Thymus (tissue), 11 donors: ENCODE data around the gene BRAP. TPM values are rescaled to one million over a fixed set of nuclear protein-coding genes. Genes with fewer than 3 reads are reported as not detected.
"Not testable (repeated sequence)": the region's sequence is repeated elsewhere in the genome, so short reads cannot be mapped to it uniquely, and the experiment has no call there.

Source experiments
- DNase-seq, 9 donors: peaks; one replicate each; pipeline ENCODE4 v3.0.0-alpha.2; 2013; ENCODE audit warnings: low spot score in 9 of 9, low read depth in 6 of 9, missing footprints in 1 of 9
- H3K27ac ChIP-seq, 2 donors: one replicate each; pipeline ENCODE4 v1.5.1; 2013; ENCODE audit warnings: control low read depth in 1 of 2, low read depth in 1 of 2, low read length in 1 of 2, mild to moderate bottlenecking in 1 of 2, moderate library complexity in 1 of 2
- H3K27me3 ChIP-seq, 2 donors: one replicate each; pipeline ENCODE4 v1.5.1; 2013; ENCODE audit warnings: low read length in 1 of 2; ENCODE audit not compliant: control insufficient read depth in 2 of 2, insufficient read depth in 1 of 2
- H3K36me3 ChIP-seq, 2 donors: one replicate each; pipeline ENCODE4 v1.5.1; 2013; ENCODE audit warnings: low read length in 1 of 2, mild to moderate bottlenecking in 1 of 2, moderate library complexity in 1 of 2; ENCODE audit not compliant: control insufficient read depth in 2 of 2, insufficient read depth in 2 of 2
- H3K4me1 ChIP-seq, 2 donors: one replicate each; pipeline ENCODE4 v1.5.1; 2013; ENCODE audit warnings: low read length in 2 of 2; ENCODE audit not compliant: control insufficient read depth in 2 of 2, insufficient read depth in 2 of 2
- H3K4me3 ChIP-seq, 2 donors: one replicate each; pipeline ENCODE4 v1.5.1; 2013; ENCODE audit warnings: low read length in 2 of 2, control low read depth in 1 of 2, mild to moderate bottlenecking in 1 of 2
- H3K9me3 ChIP-seq, 2 donors: one replicate each; pipeline ENCODE4 v1.5.1; 2013; ENCODE audit warnings: low read length in 1 of 2, mild to moderate bottlenecking in 1 of 2; ENCODE audit not compliant: control insufficient read depth in 2 of 2, insufficient read depth in 1 of 2
- WGBS: extraction: QIAGEN DNeasy Blood & Tissue Kit; methylation state at CpG from one replicate; pipeline ENCODE4 v1.1.7; 2013; 5-methylcytosine and 5-hydroxymethylcytosine counted together
- polyA plus RNA-seq: library from polyadenylated mRNA; stranded (reverse); fragments of 200-250 nt; gene quantifications from one replicate; pipeline ENCODE4 v1.2.3, GENCODE V29; 2013
- total RNA-seq: library from RNA; stranded (reverse); fragments of 120-200 nt; gene quantifications from one replicate; pipeline ENCODE4 v1.2.4, GENCODE V29; 2013
- donor health status: healthy.

The BRAP gene
- total and polyA plus RNA-seq, 2 donors: 11.3 to 18.2 TPM

- H3K27me3 ChIP-seq: no peaks in the 10 kb centered on the region
- H3K36me3 ChIP-seq: no peaks in the 10 kb centered on the region
- DNase-seq: no peak
- no peaks in the 10 kb centered on the region for H3K4me1 ChIP-seq
- no peak overlapping the region for H3K4me3 ChIP-seq
- no peaks in the 10 kb centered on the region for H3K9me3 ChIP-seq
- no peak overlapping the region for H3K27ac ChIP-seq
- 90% methylated on average over 3 of the region's 3 CpGs for WGBS
Observed at GRCh38 chr12:111607239-111607638, 78.5 kb downstream of the BRAP start.

- DNase-seq: no peak
- 97% methylated on average over 3 of the region's 3 CpGs for WGBS
- no peak overlapping the region for H3K27ac ChIP-seq
- no peaks in the 10 kb centered on the region for H3K36me3 ChIP-seq
- no peaks in the 10 kb centered on the region for H3K9me3 ChIP-seq
- no peak overlapping the region for H3K4me3 ChIP-seq
- H3K4me1 ChIP-seq: no peaks in the 10 kb centered on the region
- no peaks in the 10 kb centered on the region for H3K27me3 ChIP-seq
Observed at GRCh38 chr12:111606767-111607230, 79.0 kb downstream of the BRAP start.

- no peak for DNase-seq
- Histone ChIP-seq H3K27ac (no peak overlapping the region), H3K4me1 (no peaks in the 10 kb centered on the region), H3K27me3 (no peaks in the 10 kb centered on the region), H3K4me3 (no peak overlapping the region), H3K36me3 (no peaks in the 10 kb centered on the region), H3K9me3 (no peaks in the 10 kb centered on the region)
- 93% methylated on average over 7 of the region's 7 CpGs for WGBS
Observed at GRCh38 chr12:111605911-111606766, 79.6 kb downstream of the BRAP start.

GRCh38 chr12:111602857-111603256 lies 82.9 kb downstream of the BRAP start:
- H3K4me3 ChIP-seq, H3K9me3 ChIP-seq, DNase-seq, H3K27me3 ChIP-seq, H3K27ac ChIP-seq, H3K36me3 ChIP-seq, H3K4me1 ChIP-seq: not testable (repeated sequence)
- 98% methylated on average over 11 of the region's 11 CpGs for WGBS

GRCh38 chr12:111602348-111602747 lies 83.4 kb downstream of the BRAP start:
- Histone ChIP-seq H3K4me1 (peaks cover 2 to 7% of the 10 kb centered on the region in 2 donors), H3K9me3 (no peaks in the 10 kb centered on the region), H3K27me3 (no peaks in the 10 kb centered on the region), H3K27ac (no peak overlapping the region), H3K36me3 (no peaks in the 10 kb centered on the region), H3K4me3 (no peak overlapping the region)
- WGBS: 97% methylated on average over 2 of the region's 2 CpGs
- DNase-seq: no peak

- WGBS: 97% methylated on average over 12 of the region's 12 CpGs
- not testable (repeated sequence) for H3K9me3 ChIP-seq
Observed at GRCh38 chr12:111600986-111601385, 84.8 kb downstream of the BRAP start.

GRCh38 chr12:111600205-111600642 lies 85.5 kb downstream of the BRAP start:
- peak overlapping the region in 1 of 2 donors; percentile 59 for H3K4me3 ChIP-seq
- 18% methylated on average over 5 of the region's 5 CpGs for WGBS
- H3K27me3 ChIP-seq: no peaks in the 10 kb centered on the region
- H3K27ac ChIP-seq: peak overlapping the region in 1 of 2 donors; percentile 18
- peaks cover 2 to 12% of the 10 kb centered on the region in 2 donors for H3K4me1 ChIP-seq
- no peaks in the 10 kb centered on the region for H3K9me3 ChIP-seq
- no peaks in the 10 kb centered on the region for H3K36me3 ChIP-seq
- DNase-seq: no peak

More at GRCh38 chr12:111600986-111601385, 84.8 kb downstream of the BRAP start:
- peaks cover 2 to 12% of the 10 kb centered on the region in 2 donors for H3K4me1 ChIP-seq
- not testable (repeated sequence) for H3K36me3 ChIP-seq, H3K27ac ChIP-seq, DNase-seq, H3K27me3 ChIP-seq, H3K4me3 ChIP-seq

- no peaks in the 10 kb centered on the region for H3K27me3 ChIP-seq
- no peaks in the 10 kb centered on the region for H3K36me3 ChIP-seq
- peak overlapping the region; percentile 59 to 98 for H3K4me3 ChIP-seq
- peak overlapping the region; percentile 18 to 99 for H3K27ac ChIP-seq
- under 1% methylated on average over 56 of the region's 56 CpGs for WGBS
- DNase-seq: peak; percentile 70 to 92 (median 83)
- H3K9me3 ChIP-seq: no peaks in the 10 kb centered on the region
- peaks cover 2 to 12% of the 10 kb centered on the region in 2 donors for H3K4me1 ChIP-seq
Observed at GRCh38 chr12:111599453-111600204, 86.1 kb downstream of the BRAP start.
